ENCODE measurements around the gene HOXD1. TPM values are rescaled to one million over a fixed set of nuclear protein-coding genes. Genes with fewer than 3 reads are reported as not detected.

HOXD1 gene
- total RNA-seq, 1 experiment from 2014 or later: 1.3 TPM

GRCh38 chr2:176151442-176152287 is 36.8 kb upstream of the HOXD1 start, which contains the start of gene HOXD4:
TSS of gene HOXD4 (plus strand) at chr2:176151550. CDS start at chr2:176151634, 84 bp downstream.
- in situ Hi-C loops (cut with HindIII; ENCODE audit: low sequenced_read_pairs): no loop called here
- no peak for DNase-seq (ENCODE audit: low spot score)

- in situ Hi-C loops (cut with HindIII; ENCODE audit: low sequenced_read_pairs): no loop called here
- no peak for DNase-seq (ENCODE audit: low spot score)
These were observed 35.9 kb upstream of the HOXD1 start for GRCh38 chr2:176152350-176153181.

- in situ Hi-C loops (cut with HindIII; ENCODE audit: low sequenced_read_pairs): no loop called here
- DNase-seq (ENCODE audit: low spot score): no peak
These were observed 33.8 kb upstream of the HOXD1 start for GRCh38 chr2:176154576-176155252.

GRCh38 chr2:176155356-176156044 is 33.0 kb upstream of the HOXD1 start:
- DNase-seq (ENCODE audit: low spot score): no peak

GRCh38 chr2:176156301-176156806 is 32.1 kb upstream of the HOXD1 start:
- DNase-seq (ENCODE audit: low spot score): no peak
- in situ Hi-C loops (cut with HindIII; ENCODE audit: low sequenced_read_pairs): no loop called here

More at GRCh38 chr2:176155356-176156044, 33.0 kb upstream of the HOXD1 start:
- in situ Hi-C loops (cut with HindIII; ENCODE audit: low sequenced_read_pairs): no loop called here

- in situ Hi-C loops (cut with HindIII; ENCODE audit: low sequenced_read_pairs): no loop called here
- DNase-seq (ENCODE audit: low spot score): no peak
These were observed 31.5 kb upstream of the HOXD1 start, which contains the start of gene HOXD3 for GRCh38 chr2:176156807-176157498. TSS of gene HOXD3 (plus strand) at chr2:176157307. CDS start at chr2:176169115, 11,808 bp downstream.

GRCh38 chr2:176157499-176158185 is 30.8 kb upstream of the HOXD1 start:
- in situ Hi-C loops (cut with HindIII; ENCODE audit: low sequenced_read_pairs): no loop called here
- DNase-seq (ENCODE audit: low spot score): no peak

GRCh38 chr2:176158186-176158591 is 30.3 kb upstream of the HOXD1 start:
- no peak for DNase-seq (ENCODE audit: low spot score)
- in situ Hi-C loops (cut with HindIII; ENCODE audit: low sequenced_read_pairs): no loop called here

GRCh38 chr2:176158855-176159662 is 29.4 kb upstream of the HOXD1 start:
- no peak for DNase-seq (ENCODE audit: low spot score)
- in situ Hi-C loops (cut with HindIII; ENCODE audit: low sequenced_read_pairs): no loop called here

GRCh38 chr2:176159663-176160250 is 28.7 kb upstream of the HOXD1 start:
- in situ Hi-C loops (cut with HindIII; ENCODE audit: low sequenced_read_pairs): no loop called here
- DNase-seq (ENCODE audit: low spot score): no peak

GRCh38 chr2:176160251-176160985 is 28.1 kb upstream of the HOXD1 start:
- in situ Hi-C loops (cut with HindIII; ENCODE audit: low sequenced_read_pairs): no loop called here
- no peak for DNase-seq (ENCODE audit: low spot score)

GRCh38 chr2:176160986-176161824 is 27.3 kb upstream of the HOXD1 start:
- in situ Hi-C loops (cut with HindIII; ENCODE audit: low sequenced_read_pairs): no loop called here

GRCh38 chr2:176161825-176162626 is 26.4 kb upstream of the HOXD1 start:
- in situ Hi-C loops (cut with HindIII; ENCODE audit: low sequenced_read_pairs): no loop called here
- DNase-seq (ENCODE audit: low spot score): no peak

More at GRCh38 chr2:176160986-176161824, 27.3 kb upstream of the HOXD1 start:
- no peak for DNase-seq (ENCODE audit: low spot score)
